Pancreas (tissue), 10 donors: Measurements from ENCODE around the gene CCR5. TPM values are rescaled to one million over a fixed set of nuclear protein-coding genes. Genes with fewer than 3 reads are reported as not detected.

Experiments
- ATAC-seq, 4 donors: fragments of 200-7000 bp; cut with Tn5 transposase; one replicate each; pipeline versions ENCODE4 v1.8.0 to v1.9.1; 2020; ENCODE audit warnings: mild to moderate bottlenecking in 4 of 4, moderate library complexity in 4 of 4
- DNase-seq, 6 donors: peaks; one replicate each; pipeline ENCODE4 v3.0.0-alpha.2; 2020
- FAIRE-seq: peaks from 2 replicates; lab custom pipeline; 2012; peaks lifted over from hg19 to GRCh38; lab: Jason Lieb, UNC
- H3K27ac ChIP-seq, 4 donors: fragments of 200-600 bp; sonication (generic); 1 replicate in 3 of 4; 2 replicates in 1 of 4; pipeline versions ENCODE4 v1.5.0 to v1.8.0; 2020
- H3K27me3 ChIP-seq, 4 donors: fragments of 200-600 bp; one replicate each; pipeline ENCODE4 v1.8.0; 2021
- H3K36me3 ChIP-seq, 3 donors: fragments of 200-600 bp; sonication (generic) in 1 of 3; one replicate each; pipeline versions ENCODE4 v1.5.0 to v1.8.0; 2020 to 2021
- H3K4me1 ChIP-seq, 3 donors: fragments of 200-600 bp; one replicate each; pipeline ENCODE4 v1.8.0; 2021
- H3K4me3 ChIP-seq, 4 donors: fragments of 200-600 bp; sonication (generic) in 2 of 4; one replicate each; pipeline versions ENCODE4 v1.5.0 to v1.8.0; 2020 to 2021
- H3K9me3 ChIP-seq, 4 donors: fragments of 200-600 bp; one replicate each; pipeline ENCODE4 v1.8.0; 2021
- WGBS, 2 donors: extraction: QIAGEN DNeasy Blood & Tissue Kit; methylation state at CpG; one replicate each; pipeline ENCODE4 v1.1.7; 2013; 5-methylcytosine and 5-hydroxymethylcytosine counted together
- intact Hi-C, 3 donors: fragments of 100-400 bp; cut with DNase I; formaldehyde crosslinking; loops; one replicate each; pipeline versions ENCODE4 v1.11.1 to v1.14.2; 2022
- polyA plus RNA-seq, 2 donors: library from polyadenylated mRNA; stranded (reverse); fragments of 200-250 nt; gene quantifications; one replicate each; pipeline ENCODE4 v1.2.3, GENCODE V29; 2013
- total RNA-seq, 6 donors: library from RNA; stranded (reverse); fragmentation: NEBNext Ultra II Directional in 4 of 6; extraction: Animal tissue kit (Norgen Biotek cat#: 25700) in 4 of 6; gene quantifications; one replicate each; pipeline versions ENCODE4 v1.2.1 to v1.2.4, GENCODE V29; 2021 to 2023
- TF ChIP-seq, protein P1 (sequence below), 4 donors: fragments of 200-600 bp; sonication (generic) in 3 of 4; IDR thresholded peaks; one replicate each; pipeline versions ENCODE4 v1.5.0 to v1.8.0; 2021; ENCODE audit warnings: antibody characterized with exemption in 4 of 4
- donor health status: healthy with polysubstance abuse.
- donor health status: DM: no; HTN: no; CAD: no; lungs with moderate emphysema.
- donor health status: DM: no; HTN: no; CAD: no.
- donor health status: control.
- donor health status: control.
- donor health status: Bipolar disorder and iron deficiency.
- donor health status: DM: yes; HTN: yes; CAD: no.
- donor health status: DM: no; HTN: no; CAD: no.
- donor health status: DM: no; HTN: no; CAD: no.
- donor health status: DM: yes; HTN: yes; CAD: no.

The CCR5 gene
- total and polyA plus RNA-seq, 8 donors, result 0.12 to 2.0 (median 0.29) TPM

DNA sequence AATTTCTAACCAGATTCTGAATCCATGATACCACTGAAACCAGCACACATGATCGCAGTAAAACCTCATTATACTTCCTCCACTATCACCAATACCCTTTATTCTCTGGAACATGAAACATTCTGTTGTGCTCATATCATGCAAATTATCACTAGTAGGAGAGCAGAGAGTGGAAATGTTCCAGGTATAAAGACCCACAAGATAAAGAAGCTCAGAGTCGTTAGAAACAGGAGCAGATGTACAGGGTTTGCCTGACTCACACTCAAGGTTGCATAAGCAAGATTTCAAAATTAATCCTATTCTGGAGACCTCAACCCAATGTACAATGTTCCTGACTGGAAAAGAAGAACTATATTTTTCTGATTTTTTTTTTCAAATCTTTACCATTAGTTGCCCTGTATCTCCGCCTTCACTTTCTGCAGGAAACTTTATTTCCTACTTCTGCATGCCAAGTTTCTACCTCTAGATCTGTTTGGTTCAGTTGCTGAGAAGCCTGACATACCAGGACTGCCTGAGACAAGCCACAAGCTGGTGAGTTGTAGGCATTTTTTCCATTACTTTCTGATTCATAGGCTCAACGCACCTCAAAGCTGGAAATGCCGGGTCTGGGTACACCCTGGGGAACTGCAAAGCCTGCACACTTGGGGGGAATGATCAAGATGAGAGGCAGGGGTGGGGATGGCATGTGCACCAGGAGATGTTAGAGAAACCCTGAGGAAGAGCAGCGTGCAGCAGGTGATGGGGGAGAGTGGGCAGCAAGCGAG is 16.9 kb upstream of the CCR5 start, which contains the start of gene CCR2:
TSS of gene CCR2 (plus strand) at position 465 of the 764 bp plus-strand sequence. CDS start 3,417 bp downstream, outside the sequence.
- no peaks in the 10 kb centered on the region for H3K4me1 ChIP-seq
- peaks cover 0 to 6% (median 0%) of the 10 kb centered on the region in 4 donors for H3K27me3 ChIP-seq
- WGBS, 2 donors, result 57 to 74% methylated on average over 7 of the region's 7 CpGs
- ATAC-seq, result no peak
- H3K4me3 ChIP-seq, result no peak within 1 kb of the TSS
- H3K9me3 ChIP-seq, result no peaks in the 10 kb centered on the region
- no peaks in the 10 kb centered on the region for H3K36me3 ChIP-seq
- intact Hi-C loops, result no loop called here
- H3K27ac ChIP-seq, result no peak within 1 kb of the TSS
- no peak for DNase-seq
- TF ChIP-seq, protein P1, sequence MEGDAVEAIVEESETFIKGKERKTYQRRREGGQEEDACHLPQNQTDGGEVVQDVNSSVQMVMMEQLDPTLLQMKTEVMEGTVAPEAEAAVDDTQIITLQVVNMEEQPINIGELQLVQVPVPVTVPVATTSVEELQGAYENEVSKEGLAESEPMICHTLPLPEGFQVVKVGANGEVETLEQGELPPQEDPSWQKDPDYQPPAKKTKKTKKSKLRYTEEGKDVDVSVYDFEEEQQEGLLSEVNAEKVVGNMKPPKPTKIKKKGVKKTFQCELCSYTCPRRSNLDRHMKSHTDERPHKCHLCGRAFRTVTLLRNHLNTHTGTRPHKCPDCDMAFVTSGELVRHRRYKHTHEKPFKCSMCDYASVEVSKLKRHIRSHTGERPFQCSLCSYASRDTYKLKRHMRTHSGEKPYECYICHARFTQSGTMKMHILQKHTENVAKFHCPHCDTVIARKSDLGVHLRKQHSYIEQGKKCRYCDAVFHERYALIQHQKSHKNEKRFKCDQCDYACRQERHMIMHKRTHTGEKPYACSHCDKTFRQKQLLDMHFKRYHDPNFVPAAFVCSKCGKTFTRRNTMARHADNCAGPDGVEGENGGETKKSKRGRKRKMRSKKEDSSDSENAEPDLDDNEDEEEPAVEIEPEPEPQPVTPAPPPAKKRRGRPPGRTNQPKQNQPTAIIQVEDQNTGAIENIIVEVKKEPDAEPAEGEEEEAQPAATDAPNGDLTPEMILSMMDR (IDR thresholded peaks at IDR 0.05), result no peak
- FAIRE-seq, result no peak

DNA sequence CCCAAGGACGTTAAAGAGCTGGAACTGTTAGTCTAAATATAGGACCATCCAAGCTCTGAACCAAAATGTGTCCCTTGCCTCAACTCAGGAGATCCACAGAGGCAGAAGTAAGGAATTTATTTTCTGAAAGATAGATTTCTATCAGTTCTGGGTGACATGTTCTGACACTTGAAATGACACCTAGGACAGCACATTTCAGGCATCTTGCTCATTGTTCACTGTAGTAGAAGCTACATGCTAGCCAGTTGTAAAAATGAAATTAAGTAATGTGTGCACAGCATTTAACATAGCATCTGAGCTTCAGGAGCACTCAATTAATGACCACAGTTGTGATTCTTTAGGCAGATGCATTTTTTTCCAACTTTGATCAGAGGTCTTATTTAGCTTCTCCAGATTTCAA is 16.3 kb upstream of the CCR5 start:
- H3K27me3 ChIP-seq, result peaks cover 0 to 6% (median 0%) of the 10 kb centered on the region in 4 donors
- H3K4me3 ChIP-seq, result no peak overlapping the region
- DNase-seq (no peak), FAIRE-seq (no peak), ATAC-seq (no peak)
- TF ChIP-seq, protein P1 (IDR thresholded peaks at IDR 0.05), result no peak
- H3K36me3 ChIP-seq, result no peaks in the 10 kb centered on the region
- no peaks in the 10 kb centered on the region for H3K4me1 ChIP-seq
- H3K9me3 ChIP-seq, result no peaks in the 10 kb centered on the region
- WGBS, 2 donors, result 22 to 62% methylated on average over 1 of the region's 1 CpG
- no peak overlapping the region for H3K27ac ChIP-seq
- intact Hi-C loops, result no loop called here

DNA sequence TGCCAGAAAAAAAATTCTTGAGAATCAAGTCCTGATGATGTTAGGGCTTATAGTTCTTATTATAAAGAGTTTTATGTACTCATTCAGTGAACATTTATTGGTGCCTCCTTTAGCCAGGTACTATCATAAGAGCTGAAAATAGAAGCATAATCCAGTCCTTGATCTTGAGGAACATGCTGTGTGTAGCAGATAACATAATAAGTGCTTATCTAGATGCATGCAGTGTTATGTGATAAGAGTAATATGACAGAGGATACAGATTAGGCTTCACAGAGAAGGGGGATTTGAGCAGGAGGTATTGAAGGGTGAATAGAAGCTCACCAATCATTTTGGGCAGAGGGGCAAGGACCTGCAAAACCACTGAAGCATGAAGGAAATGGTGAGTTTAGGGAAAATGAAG is 15.8 kb upstream of the CCR5 start:
- Histone ChIP-seq H3K36me3 (no peaks in the 10 kb centered on the region), H3K4me3 (no peak overlapping the region), H3K9me3 (no peaks in the 10 kb centered on the region), H3K27me3 (peaks cover 0 to 2% (median 0%) of the 10 kb centered on the region in 4 donors), H3K4me1 (no peaks in the 10 kb centered on the region), H3K27ac (no peak overlapping the region)
- TF ChIP-seq, protein P1 (IDR thresholded peaks at IDR 0.05), result no peak
- ATAC-seq, result no peak
- DNase-seq, result no peak
- intact Hi-C loops, result no loop called here
- no peak for FAIRE-seq

DNA sequence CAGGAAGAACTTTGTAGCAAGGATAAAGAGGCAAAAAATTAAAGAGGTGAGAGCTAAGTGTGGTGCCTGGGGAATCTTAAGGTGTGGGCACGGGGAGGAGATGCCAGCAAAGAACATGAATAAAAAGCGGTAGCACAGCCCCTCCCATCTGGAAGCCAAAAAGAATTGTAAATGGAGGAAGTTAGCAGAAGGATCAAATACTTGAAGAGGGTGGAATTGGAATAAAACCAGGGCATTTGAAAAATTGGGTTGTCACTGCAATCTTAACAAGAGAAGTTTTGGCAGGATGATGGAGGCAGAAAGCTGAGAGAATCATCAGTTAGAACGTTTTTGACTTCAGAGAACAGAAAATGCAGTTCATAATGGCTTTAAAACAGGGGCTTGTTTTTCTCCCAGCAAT is 14.5 kb upstream of the CCR5 start:
- 46 to 54% methylated on average over 3 of the region's 3 CpGs for WGBS, 2 donors
- Histone ChIP-seq H3K27me3 (no peaks in the 10 kb centered on the region), H3K4me3 (no peak overlapping the region), H3K4me1 (no peaks in the 10 kb centered on the region), H3K9me3 (no peaks in the 10 kb centered on the region), H3K36me3 (no peaks in the 10 kb centered on the region), H3K27ac (no peak overlapping the region)
- FAIRE-seq, result no peak
- intact Hi-C loops, result no loop called here
- no peak for DNase-seq
- TF ChIP-seq, protein P1 (IDR thresholded peaks at IDR 0.05), result no peak
- no peak for ATAC-seq

DNA sequence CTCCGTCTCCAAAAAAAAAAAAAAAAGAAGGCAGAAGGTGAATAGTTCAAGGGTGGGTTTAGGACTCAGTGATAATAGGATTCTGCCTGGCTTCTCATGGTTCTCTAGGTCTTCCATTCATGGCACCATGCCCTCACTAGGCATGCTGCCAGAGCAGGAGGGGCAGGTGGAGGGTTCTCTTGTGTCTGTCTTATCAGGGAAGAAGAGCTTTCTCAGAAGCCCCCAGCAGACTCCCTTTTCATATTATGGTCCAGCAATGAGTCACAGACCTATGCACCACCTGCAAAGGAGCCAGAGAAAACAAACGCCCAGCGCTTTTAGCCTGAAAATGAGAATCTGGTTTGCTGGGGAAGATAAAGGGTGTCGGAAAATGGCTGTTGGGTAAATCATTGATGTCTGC is 13.8 kb upstream of the CCR5 start:
- 33% methylated on average over 4 of the region's 4 CpGs for WGBS, 2 donors
- ATAC-seq (no peak), FAIRE-seq (no peak), DNase-seq (no peak)
- intact Hi-C loops, result no loop called here
- no peaks in the 10 kb centered on the region for H3K27me3 ChIP-seq
- H3K4me3 ChIP-seq, result no peak overlapping the region
- H3K9me3 ChIP-seq, result no peaks in the 10 kb centered on the region
- no peaks in the 10 kb centered on the region for H3K4me1 ChIP-seq
- TF ChIP-seq, protein P1 (IDR thresholded peaks at IDR 0.05), result no peak
- no peaks in the 10 kb centered on the region for H3K36me3 ChIP-seq
- no peak overlapping the region for H3K27ac ChIP-seq
